ENCODE data around the gene ADAMTSL1. TPM values are rescaled to one million over a fixed set of nuclear protein-coding genes. Genes with fewer than 3 reads are reported as not detected.

Gene ADAMTSL1
- total and polyA plus RNA-seq, 4 donors: 0.31 to 3.4 (median 1.9) TPM

GRCh38 chr9:18861609-18862544 lies 387.9 kb downstream of the ADAMTSL1 start:
- no peak overlapping the region for H3K27ac ChIP-seq (ENCODE audit: low read depth in 1 of 2, low read length in 2 of 2)
- no peaks in the 10 kb centered on the region for H3K9me3 ChIP-seq (ENCODE audit: control insufficient read depth in 4 of 4, low read length in 3 of 4)
- H3K27me3 ChIP-seq (ENCODE audit: control insufficient read depth in 4 of 4, insufficient read depth in 4 of 4, low read length in 3 of 4): no peaks in the 10 kb centered on the region
- H3K36me3 ChIP-seq (ENCODE audit: control insufficient read depth in 4 of 4, insufficient read depth in 3 of 4, low read depth in 1 of 4, low read length in 3 of 4): no peaks in the 10 kb centered on the region
- no peak for TF ChIP-seq EGR1 (IDR thresholded peaks at IDR 0.05; ENCODE audit: low read depth in 2 of 2)
- no peak for TF ChIP-seq SP1 (IDR thresholded peaks at IDR 0.05)
- TF ChIP-seq HNF4A (conservative IDR thresholded peaks at IDR 0.05): no peak
- TF ChIP-seq CTCF (IDR thresholded peaks at IDR 0.05; ENCODE audit: low read depth, low read length, missing input control): no peak
- no peak for TF ChIP-seq ATF3 (IDR thresholded peaks at IDR 0.05)
- TF ChIP-seq YY1 (IDR thresholded peaks at IDR 0.05): no peak
- TF ChIP-seq NR2F2 (IDR thresholded peaks at IDR 0.05): no peak
- no peak for TF ChIP-seq RXRA (IDR thresholded peaks at IDR 0.05)
- no peak for TF ChIP-seq GABPA (IDR thresholded peaks at IDR 0.05 in 1 of 2, conservative IDR thresholded peaks at IDR 0.05 in 1 of 2)
- TF ChIP-seq REST (IDR thresholded peaks at IDR 0.05): no peak
- TF ChIP-seq JUND (IDR thresholded peaks at IDR 0.05): no peak
- TF ChIP-seq RAD21 (IDR thresholded peaks at IDR 0.05): no peak
- TF ChIP-seq FOXA1 (IDR thresholded peaks at IDR 0.05): no peak
- no peak for TF ChIP-seq ZBTB33 (IDR thresholded peaks at IDR 0.05)
- no peak for TF ChIP-seq TAF1 (conservative IDR thresholded peaks at IDR 0.05)
- H3K4me1 ChIP-seq (ENCODE audit: control insufficient read depth in 4 of 4, insufficient read depth in 4 of 4, low read length in 3 of 4): no peaks in the 10 kb centered on the region
- no peak for DNase-seq (ENCODE audit: low spot score)
- H3K9ac ChIP-seq (ENCODE audit: low read depth in 1 of 2, low read length in 2 of 2): no peak overlapping the region
- 68% methylated on average over 14 of the region's 14 CpGs for WGBS
- H3K4me3 ChIP-seq (ENCODE audit: low read depth in 1 of 3, low read length in 3 of 3): no peak overlapping the region
